Measurements from ENCODE around the gene SCO2. TPM values are rescaled to one million over a fixed set of nuclear protein-coding genes. Genes with fewer than 3 reads are reported as not detected.

The SCO2 gene
- total and polyA plus RNA-seq, 2 of the 4 experiments (the other 2 are of a cell fraction) = 1.3 to 1.9 TPM

- Histone ChIP-seq H4K20me1 (ENCODE audit: insufficient read depth, low read length) (no peaks in the 10 kb centered on the region; the same call in 1 of the 2 replicates), H3K14ac (replicated peaks; ENCODE audit: low read depth, low read length) (no peak overlapping the region), H3K4me1 (ENCODE audit: control insufficient read depth, insufficient read depth, low read length) (peaks cover 2% of the 10 kb centered on the region; the same call in 1 of the 2 replicates), H2BK5ac (ENCODE audit: low read depth, low read length, poor library complexity, severe bottlenecking) (no peak overlapping the region), H3K9ac (ENCODE audit: low read depth, low read length) (no peak overlapping the region), H2AK5ac (ENCODE audit: low read depth, low read length) (no peak overlapping the region), H3K27me3 (ENCODE audit: control insufficient read depth, insufficient read depth, low read length) (no peaks in the 10 kb centered on the region), H2AFZ (replicated peaks; ENCODE audit: low read length, poor library complexity) (no peak overlapping the region), H2BK120ac (ENCODE audit: low read depth, low read length) (no peak overlapping the region), H3K4ac (ENCODE audit: low read depth, low read length) (no peak overlapping the region), H4K91ac (ENCODE audit: insufficient read depth, low read depth, low read length) (no peak overlapping the region), H3K36me3 (ENCODE audit: control insufficient read depth, insufficient read depth, low read length) (peaks cover 28% of the 10 kb centered on the region; the same call in 1 of the 2 replicates), H2BK20ac (ENCODE audit: low read depth, low read length) (no peak overlapping the region), H3K18ac (ENCODE audit: low read depth, low read length) (no peak overlapping the region), H3K23ac (ENCODE audit: low read depth, low read length) (no peak overlapping the region), H3K9me3 (ENCODE audit: control insufficient read depth, insufficient read depth, low read length) (no peaks in the 10 kb centered on the region), H2BK15ac (ENCODE audit: low read depth, low read length) (no peak overlapping the region), H4K8ac (ENCODE audit: low read depth in 2 of 2, low read length in 2 of 2) (no peak overlapping the region), H3K79me1 (ENCODE audit: low read depth in 1 of 2, low read length in 2 of 2) (peaks cover 0 to 29% of the 10 kb centered on the region in 2 experiments; a peak in 3 of 4 replicates), H2AK9ac (replicated peaks; ENCODE audit: low read depth, low read length, poor library complexity) (no peak overlapping the region), H3K56ac (ENCODE audit: extremely low read depth, insufficient read depth, low read length) (no peak overlapping the region), H3K27ac (ENCODE audit: insufficient read depth, low read length) (no peak overlapping the region), H3K9me1 (ENCODE audit: insufficient read depth, low read length) (no peaks in the 10 kb centered on the region), H3K4me2 (ENCODE audit: low read depth, low read length) (no peak overlapping the region), H4K5ac (ENCODE audit: low read depth, low read length) (no peak overlapping the region), H3K4me3 (ENCODE audit: insufficient read depth, low read depth, low read length) (no peak overlapping the region)
- POLR2A ChIA-PET (ENCODE audit: unreplicated experiment) = no interaction called here
- ATAC-seq (ENCODE audit: low read depth) = no peak
- 88% methylated on average over 6 of the region's 24 CpGs; no CpG with 5 or more reads in 1 of the 2 experiments for WGBS, 2 experiments (ENCODE audit: extremely low coverage in 2 of 2, insufficient read length in 1 of 2)
- BruUV-seq (replicated peaks) = TSS peak; percentile 69
- CTCF ChIA-PET = interaction anchor here (0.5 kb wide), 1 partner anchor 37 kb away, joined by 6 read pairs; no protein-coding TSS in a partner anchor
- TF ChIP-seq MXI1 (IDR thresholded peaks at IDR 0.05; ENCODE audit: borderline replicate concordance, low read depth, low read length) (no peak), POLR2A (IDR thresholded peaks at IDR 0.05; ENCODE audit: low read depth, low read length) (no peak), RFX5 (IDR thresholded peaks at IDR 0.05; ENCODE audit: low read depth, low read length) (no peak), CTCF (conservative IDR thresholded peaks at IDR 0.05; ENCODE audit: low read depth, low read length) (no peak), FOS (IDR thresholded peaks at IDR 0.05; ENCODE audit: low read depth, low read length) (no peak), BHLHE40 (IDR thresholded peaks at IDR 0.05; ENCODE audit: low read depth, low read length) (no peak), USF2 (IDR thresholded peaks at IDR 0.05; ENCODE audit: low read depth, low read length) (no peak), RAD21 (IDR thresholded peaks at IDR 0.05; ENCODE audit: low read length) (no peak), MAFK (IDR thresholded peaks at IDR 0.05; ENCODE audit: low read depth, low read length) (no peak), ELK1 (IDR thresholded peaks at IDR 0.05; ENCODE audit: borderline replicate concordance, low read depth, low read length) (no peak), SMC3 (IDR thresholded peaks at IDR 0.05; ENCODE audit: low read depth, low read length) (no peak), CHD1 (IDR thresholded peaks at IDR 0.05; ENCODE audit: low read depth, low read length) (no peak), NFE2L2 (IDR thresholded peaks at IDR 0.05; ENCODE audit: low read depth, low read length) (no peak)
- intact Hi-C loops (cut with micrococcal nuclease) = no loop called here
- no peak for DNase-seq
- dilution Hi-C loops (cut with HindIII; ENCODE audit: low sequenced_read_pairs, unreplicated experiment) = no loop called here
- in situ Hi-C loops (cut with MboI; ENCODE audit: low sequenced_read_pairs) = no loop called here
Observed at GRCh38 chr22:50502628-50503474, 22.5 kb downstream of the SCO2 start.
